ENCODE results near the gene IQCF2.
"Not testable (repeated sequence)": the region's sequence is repeated elsewhere in the genome, so short reads cannot be mapped to it uniquely, and the experiment has no call there.

IQCF2 gene

DNA sequence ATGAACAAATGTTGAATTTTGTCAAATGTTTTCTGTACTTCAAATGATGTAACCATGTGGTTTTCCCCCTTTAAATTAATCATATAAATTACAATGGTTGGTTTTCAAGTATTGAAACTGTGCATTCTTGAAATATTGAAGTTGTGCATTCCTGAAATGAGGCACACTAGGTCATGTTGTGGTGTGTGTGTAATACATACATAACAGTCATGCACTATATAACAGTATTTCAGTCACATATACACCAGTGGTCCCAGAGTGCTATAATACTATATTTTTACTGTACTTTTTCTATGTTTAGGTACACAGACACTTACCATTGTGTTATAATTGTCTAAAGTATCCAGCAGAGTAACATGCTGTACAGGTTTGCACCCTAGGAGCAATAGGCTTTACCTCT is 25.0 kb downstream of the IQCF2 start:
- no peak for DNase-seq

DNA sequence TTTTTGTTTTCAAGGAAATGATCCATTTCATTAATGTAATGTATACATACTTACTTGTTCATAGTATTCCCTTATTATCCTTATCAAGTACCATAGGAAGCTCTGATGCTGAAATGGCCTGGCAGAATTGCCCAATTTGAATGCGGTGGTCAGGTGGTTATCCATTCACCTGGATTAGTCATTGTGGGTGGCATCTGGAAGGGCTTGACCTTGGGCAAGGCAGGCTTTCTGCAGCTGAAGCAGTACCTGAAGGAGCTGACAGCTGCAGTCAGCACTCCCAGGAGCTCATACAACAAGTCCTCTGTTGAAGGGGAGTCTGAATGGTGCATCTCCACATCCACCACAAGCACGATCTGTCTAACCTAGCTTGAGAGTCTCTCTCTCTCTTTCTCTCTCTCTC is 26.2 kb downstream of the IQCF2 start:
- no peak for DNase-seq

DNA sequence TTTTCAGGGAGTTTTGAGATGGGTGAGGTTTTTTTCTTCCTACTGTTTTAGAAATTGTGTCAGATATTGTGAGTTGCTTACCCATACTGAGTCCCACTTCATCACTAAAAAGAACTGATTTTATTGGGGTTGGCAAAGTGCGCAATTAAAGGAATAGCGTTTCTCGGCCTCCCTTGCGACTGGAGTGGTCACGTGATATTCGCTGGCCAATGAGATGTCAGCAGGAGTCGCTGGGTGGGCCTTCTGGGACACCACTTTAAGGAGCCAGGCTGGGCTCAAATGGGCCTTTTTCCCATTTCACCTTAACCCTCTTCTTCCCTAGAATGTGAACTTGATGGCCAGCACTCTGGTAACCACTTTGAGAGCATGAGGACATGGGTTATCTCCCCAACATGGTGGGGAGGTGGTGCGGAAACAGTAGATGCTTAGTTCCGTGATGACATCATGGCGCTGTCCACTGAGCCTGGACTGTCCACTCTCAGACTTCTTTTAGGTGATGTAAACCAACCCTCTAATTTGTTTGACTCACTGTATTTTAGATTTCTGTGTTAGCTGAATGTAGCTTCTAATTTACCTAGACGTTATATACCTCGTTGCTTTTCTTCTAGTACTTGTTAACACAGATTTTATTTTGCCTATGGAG is 27.2 kb downstream of the IQCF2 start:
- no peak for DNase-seq

GRCh38 chr3:51891242-51892039 is 30.0 kb downstream of the IQCF2 start:
- no peak for DNase-seq

DNA sequence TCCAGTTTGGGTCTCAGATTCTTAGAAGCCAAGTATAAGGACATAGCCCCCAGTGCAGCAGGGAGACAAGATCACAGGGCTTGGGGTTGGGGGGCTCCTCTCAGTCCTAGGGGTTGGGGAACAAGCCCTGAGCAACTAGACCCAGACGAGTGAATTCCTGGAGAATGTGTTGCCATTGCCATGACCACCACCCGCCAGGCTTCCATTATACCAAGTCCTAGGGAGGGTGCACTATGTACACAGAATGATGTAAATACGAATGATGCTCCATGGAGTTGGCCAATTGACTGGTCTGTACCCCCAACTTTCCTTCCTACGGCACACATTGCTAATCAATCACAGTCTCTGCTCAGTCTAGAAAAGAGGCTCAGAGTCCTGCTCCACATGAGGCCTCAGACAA is 33.0 kb downstream of the IQCF2 start:
- DNase-seq: no peak

DNA sequence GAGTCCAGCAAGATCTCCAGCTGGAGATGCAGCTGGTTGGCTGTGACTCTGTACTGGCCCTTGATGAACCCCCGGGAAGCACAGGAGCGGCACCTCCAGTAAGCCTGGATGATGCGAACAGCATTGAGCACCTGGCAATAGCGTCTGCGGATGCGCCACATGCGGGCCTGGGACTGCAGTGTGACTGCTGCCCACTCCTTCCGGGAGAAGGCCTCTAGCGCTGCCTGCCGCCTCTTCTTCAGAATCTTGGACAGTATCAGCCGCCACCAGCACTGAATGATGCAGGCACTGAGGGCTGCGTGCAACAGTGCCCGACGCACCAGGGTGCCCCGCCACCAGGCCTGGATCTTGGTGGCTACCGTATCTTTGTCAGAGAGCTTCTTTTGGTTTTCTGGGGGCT is 33.5 kb downstream of the IQCF2 start:
- DNase-seq: no peak

DNA sequence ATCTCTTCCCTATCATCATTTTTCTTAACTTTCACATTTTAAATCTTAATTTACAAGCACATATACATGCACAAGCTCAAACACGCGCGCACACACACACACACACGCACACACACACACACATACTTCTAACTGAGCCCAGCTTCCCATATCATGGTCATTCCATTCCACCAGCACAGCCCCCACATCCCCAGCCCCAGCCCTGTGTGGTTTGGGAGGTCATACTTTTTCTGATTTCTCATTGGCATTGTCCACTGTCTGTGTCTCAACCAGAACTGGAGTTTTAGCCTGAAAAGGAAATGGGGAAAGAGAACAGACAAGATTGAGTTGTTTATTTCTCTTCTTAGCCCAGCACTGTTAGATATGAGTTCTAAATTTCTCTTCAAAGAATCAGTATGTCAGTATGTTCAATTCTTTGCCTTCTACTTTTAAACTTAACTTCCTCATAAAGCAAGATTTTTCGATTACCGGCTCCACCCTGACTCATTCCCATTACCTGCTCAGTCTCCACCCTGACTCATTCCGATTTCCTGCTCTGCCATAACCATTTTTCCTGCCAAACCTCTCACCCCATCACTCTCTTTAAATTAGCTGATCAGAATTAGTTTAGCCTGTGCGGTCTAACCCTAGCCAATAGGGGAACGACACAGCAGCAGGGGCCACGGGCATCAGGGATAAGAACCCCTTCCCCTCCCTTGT is 35.3 kb downstream of the IQCF2 start:
- DNase-seq: no peak

- DNase-seq: no peak
Measured at GRCh38 chr3:51897391-51897790, 36.0 kb downstream of the IQCF2 start.

DNA sequence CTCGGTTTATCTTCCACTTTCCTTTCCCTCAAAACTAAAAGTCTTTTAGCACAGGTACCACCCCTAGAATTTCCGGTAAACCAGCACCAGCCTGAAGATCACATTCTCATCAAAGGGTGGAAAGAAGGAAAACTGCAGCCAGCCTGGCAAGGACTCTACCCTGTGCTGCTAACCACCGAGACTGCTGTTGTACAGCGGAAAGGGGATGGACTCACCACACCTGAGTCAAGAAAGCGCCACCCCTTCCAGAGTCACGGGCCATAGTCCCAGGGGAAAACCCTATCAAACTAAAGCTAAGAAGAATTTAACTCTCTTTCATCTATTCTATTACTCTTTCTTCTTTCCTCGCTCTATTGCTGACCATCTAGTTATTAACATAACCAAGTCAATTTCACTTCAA is 38.6 kb downstream of the IQCF2 start:
- DNase-seq: not testable (repeated sequence)

DNA sequence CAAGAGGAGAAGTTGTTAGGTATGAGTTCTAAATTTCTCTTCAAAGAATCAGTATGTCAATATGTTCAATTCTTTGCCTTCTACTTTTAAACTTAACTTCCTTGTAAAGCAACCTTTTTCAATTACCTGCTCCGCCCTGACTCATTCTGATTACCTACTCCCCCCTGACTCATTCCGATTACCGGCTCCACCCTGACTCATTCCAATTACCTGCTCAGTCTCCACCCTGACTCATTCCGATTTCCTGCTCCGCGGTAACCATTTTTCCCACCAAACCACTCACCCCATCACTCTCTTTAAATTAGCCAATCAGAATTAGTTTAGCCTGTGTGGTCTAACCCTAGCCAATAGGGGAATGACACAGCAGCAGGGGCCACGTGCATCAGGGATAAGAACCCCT is 40.9 kb downstream of the IQCF2 start:
- not testable (repeated sequence) for DNase-seq

- DNase-seq: no peak
Measured at GRCh38 chr3:51904034-51904823, 42.8 kb downstream of the IQCF2 start.

DNA sequence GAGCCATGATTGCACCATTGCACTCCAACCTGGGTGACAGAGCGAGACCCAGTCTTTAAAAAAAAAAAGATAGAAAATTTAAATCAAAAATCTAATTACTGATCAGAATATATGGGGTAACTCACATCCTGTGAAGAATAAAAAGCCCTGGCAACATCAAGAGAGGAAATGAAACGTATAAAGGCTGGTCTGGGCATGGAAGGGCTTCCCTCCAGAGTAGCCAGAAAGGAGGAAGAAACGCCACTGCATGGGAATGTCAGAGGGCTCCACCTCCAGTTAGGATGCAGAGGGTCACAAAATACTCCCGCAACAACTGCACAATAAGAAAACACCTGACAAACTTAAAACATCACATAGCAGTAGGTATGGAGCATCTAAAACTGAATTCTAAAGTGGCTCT is 46.6 kb downstream of the IQCF2 start:
- DNase-seq: no peak
